T-helper 1 cell treated with Interleukin-12 subunit alpha and Interleukin-12 subunit beta and Interleukin-4 antibody, amounts not matched to agents 30 μg/mL and 1 μg/mL, for 36 hours (primary cell): ENCODE results near the gene KIF3B.
"Not testable (repeated sequence)": the region's sequence is repeated elsewhere in the genome, so short reads cannot be mapped to it uniquely, and the experiment has no call there.

ENCODE experiments used
- H3K27ac Mint-ChIP-seq: one replicate; pipeline ENCODE4 v1.8.0; 2021; ENCODE audit warnings: mild to moderate bottlenecking, mixed read lengths
- H3K27me3 Mint-ChIP-seq: one replicate; pipeline ENCODE4 v1.8.0; 2021; ENCODE audit warnings: low read depth, mixed read lengths
- H3K36me3 Mint-ChIP-seq: one replicate; pipeline ENCODE4 v1.8.0; 2021; ENCODE audit warnings: low read depth, mixed read lengths
- H3K4me1 Mint-ChIP-seq: one replicate; pipeline ENCODE4 v1.8.0; 2021; ENCODE audit warnings: low read depth, mixed read lengths
- H3K4me3 Mint-ChIP-seq: one replicate; pipeline ENCODE4 v1.8.0; 2021; ENCODE audit warnings: mild to moderate bottlenecking, moderate library complexity, mixed read lengths
- H3K9me3 Mint-ChIP-seq: one replicate; pipeline ENCODE4 v1.8.0; 2021; ENCODE audit warnings: mixed read lengths

KIF3B gene

DNA sequence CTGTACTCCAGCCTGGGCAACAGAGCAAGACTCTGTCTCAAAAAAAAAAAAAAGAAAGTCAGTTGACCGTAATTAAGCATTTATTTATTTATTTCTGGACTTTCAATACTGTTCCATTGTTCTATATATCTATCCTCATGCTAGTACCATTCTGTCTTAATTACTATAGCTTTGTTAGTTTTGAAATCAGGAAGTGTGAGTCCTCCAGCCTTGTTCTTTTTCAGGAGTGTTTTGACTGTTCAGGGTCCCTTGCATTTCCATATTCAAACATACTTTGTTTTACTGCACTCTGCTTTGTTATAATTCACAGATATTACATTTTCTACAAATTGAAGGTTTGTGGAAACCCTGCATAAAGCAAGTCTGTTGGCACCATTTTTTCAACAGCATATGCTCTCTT lies 43.9 kb downstream of the KIF3B start:
- no peak overlapping the region for H3K27ac Mint-ChIP-seq
- H3K4me3 Mint-ChIP-seq, result no peak overlapping the region
- H3K36me3 Mint-ChIP-seq, result peaks cover 33% of the 10 kb centered on the region

DNA sequence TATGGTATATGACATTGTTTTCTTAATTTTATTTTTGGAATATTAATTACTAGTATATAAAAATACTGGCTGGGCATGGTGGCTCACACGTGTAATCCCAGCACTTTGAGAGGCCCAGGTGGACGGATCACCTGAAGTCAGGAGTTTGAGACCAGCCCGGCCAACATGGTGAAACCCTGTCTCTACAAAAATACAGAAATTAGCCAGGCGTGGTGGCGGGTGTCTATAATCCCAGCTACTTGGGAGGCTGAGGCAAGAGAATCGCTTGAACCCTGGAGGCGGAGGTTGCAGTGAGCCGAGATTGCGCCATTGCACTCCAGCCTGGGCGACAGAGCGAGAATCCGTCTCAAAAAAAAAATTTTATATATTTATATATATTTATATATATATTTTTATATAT lies 44.8 kb downstream of the KIF3B start:
- not testable (repeated sequence) for H3K9me3 Mint-ChIP-seq, H3K27me3 Mint-ChIP-seq, H3K4me1 Mint-ChIP-seq, H3K27ac Mint-ChIP-seq, H3K4me3 Mint-ChIP-seq
- peaks cover 33% of the 10 kb centered on the region for H3K36me3 Mint-ChIP-seq

More for the DNA sequence above, 43.9 kb downstream of the KIF3B start:
- Mint-ChIP-seq H3K4me1 (peaks cover 4% of the 10 kb centered on the region), H3K9me3 (no peaks in the 10 kb centered on the region), H3K27me3 (no peaks in the 10 kb centered on the region)

- not testable (repeated sequence) for H3K4me3 Mint-ChIP-seq, H3K27ac Mint-ChIP-seq, H3K4me1 Mint-ChIP-seq, H3K9me3 Mint-ChIP-seq, H3K27me3 Mint-ChIP-seq
- peaks cover 32% of the 10 kb centered on the region for H3K36me3 Mint-ChIP-seq
Observed at GRCh38 chr20:32323761-32324160, 46.3 kb downstream of the KIF3B start.

DNA sequence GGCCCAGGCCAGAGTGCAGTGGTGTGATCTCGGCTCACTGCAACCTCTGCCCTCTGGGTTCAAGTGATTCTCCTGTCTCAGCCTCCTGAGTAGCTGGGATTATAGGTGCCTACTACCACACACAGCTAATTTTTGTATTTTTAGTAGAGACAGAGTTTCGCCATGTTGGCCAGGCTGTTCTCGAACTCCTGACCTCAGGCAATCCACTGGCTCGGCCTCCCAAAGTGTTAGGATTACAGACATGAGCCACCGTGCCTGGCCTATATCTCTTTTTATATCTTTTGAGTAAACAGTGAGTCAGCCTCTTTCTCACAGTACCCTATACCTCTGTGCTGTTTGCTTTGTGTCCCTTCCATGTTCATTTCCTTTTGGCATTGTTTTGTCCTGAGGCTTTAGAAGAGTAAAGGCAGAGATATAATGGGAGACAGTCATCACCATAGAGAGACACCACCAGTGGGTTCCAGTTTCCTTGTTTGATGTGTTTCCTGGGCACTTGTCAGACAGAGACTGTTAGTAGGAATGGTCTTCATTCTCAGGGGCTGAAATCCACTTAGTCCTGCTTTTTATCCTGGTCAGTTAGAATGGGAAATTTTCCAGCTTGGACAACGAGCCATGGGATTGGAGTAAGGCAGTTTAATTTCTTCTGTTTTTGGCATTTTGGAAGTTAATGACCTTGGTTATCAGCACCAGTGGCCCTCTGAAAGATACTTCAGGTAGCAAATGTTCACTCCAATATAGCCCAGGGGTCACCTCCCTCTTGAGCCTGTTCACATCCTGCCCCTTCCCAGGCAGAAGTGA lies 48.5 kb downstream of the KIF3B start:
- no peak overlapping the region for H3K4me3 Mint-ChIP-seq

DNA sequence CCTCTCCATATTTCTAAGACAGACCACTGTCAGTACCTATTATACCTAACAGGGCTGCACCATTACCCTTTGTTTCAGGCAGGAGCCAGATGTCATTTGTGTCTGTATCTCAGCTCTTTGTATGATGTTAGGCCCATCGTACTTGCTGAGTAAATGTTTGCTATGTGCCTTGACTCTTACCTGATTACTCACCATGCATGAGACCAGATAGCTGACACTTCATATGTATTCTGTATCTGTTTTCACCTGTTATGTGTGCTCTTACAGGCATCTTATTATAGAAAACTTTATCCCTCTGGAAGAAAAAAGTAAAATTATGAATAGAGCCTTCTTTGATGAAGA lies 49.0 kb downstream of the KIF3B start:
- Mint-ChIP-seq H3K9me3 (no peaks in the 10 kb centered on the region), H3K27me3 (no peaks in the 10 kb centered on the region), H3K27ac (no peak overlapping the region), H3K4me1 (peaks cover 2% of the 10 kb centered on the region), H3K4me3 (no peak overlapping the region), H3K36me3 (peaks cover 26% of the 10 kb centered on the region)

More for the DNA sequence above, 48.5 kb downstream of the KIF3B start:
- Mint-ChIP-seq H3K36me3 (peaks cover 29% of the 10 kb centered on the region), H3K27me3 (no peaks in the 10 kb centered on the region), H3K9me3 (no peaks in the 10 kb centered on the region), H3K27ac (no peak overlapping the region), H3K4me1 (peaks cover 4% of the 10 kb centered on the region)

GRCh38 chr20:32327087-32327681 lies 49.7 kb downstream of the KIF3B start:
- peaks cover 26% of the 10 kb centered on the region for H3K36me3 Mint-ChIP-seq
- H3K27ac Mint-ChIP-seq, result no peak overlapping the region

DNA sequence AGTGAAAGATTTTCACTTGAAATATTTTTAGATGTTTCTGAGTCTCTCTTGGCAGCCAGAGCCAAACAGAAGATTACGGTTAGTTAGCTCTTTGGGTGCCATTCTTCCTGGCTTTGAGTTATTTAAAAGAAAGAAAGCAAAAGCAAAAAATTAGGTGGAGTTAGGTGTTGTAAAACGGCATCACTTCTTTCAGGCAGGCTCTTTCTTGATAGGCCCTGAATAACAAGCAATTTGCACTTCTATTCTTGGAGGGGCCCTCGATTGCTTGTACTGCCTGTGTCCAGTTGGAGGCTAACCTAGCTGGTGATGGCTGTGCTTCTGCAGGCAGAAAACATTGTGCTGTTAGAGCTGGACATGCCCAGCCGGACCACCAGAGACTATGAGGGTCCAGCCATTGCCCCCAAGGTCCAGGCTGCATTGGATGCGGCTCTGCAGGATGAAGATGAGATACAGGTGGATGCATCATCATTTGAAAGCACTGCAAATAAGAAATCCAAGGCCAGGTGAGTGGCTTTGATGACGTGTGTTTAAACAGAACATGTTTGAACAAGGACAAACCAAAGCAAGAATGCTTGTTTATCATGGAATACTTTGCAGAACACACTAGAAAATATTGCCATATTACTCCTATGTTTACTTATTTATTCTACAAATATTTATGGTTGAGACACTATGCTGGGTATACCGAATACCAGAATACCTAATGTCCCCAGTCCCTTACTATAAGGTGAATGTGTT lies 52.5 kb downstream of the KIF3B start:
- Mint-ChIP-seq H3K4me1 (peaks cover 24% of the 10 kb centered on the region), H3K9me3 (no peaks in the 10 kb centered on the region), H3K4me3 (no peak overlapping the region), H3K27me3 (no peaks in the 10 kb centered on the region), H3K36me3 (peaks cover 37% of the 10 kb centered on the region), H3K27ac (no peak overlapping the region)

More at GRCh38 chr20:32327087-32327681, 49.7 kb downstream of the KIF3B start:
- no peaks in the 10 kb centered on the region for H3K27me3 Mint-ChIP-seq
- H3K4me3 Mint-ChIP-seq, result no peak overlapping the region
- H3K4me1 Mint-ChIP-seq, result peaks cover 6% of the 10 kb centered on the region
- H3K9me3 Mint-ChIP-seq, result no peaks in the 10 kb centered on the region

DNA sequence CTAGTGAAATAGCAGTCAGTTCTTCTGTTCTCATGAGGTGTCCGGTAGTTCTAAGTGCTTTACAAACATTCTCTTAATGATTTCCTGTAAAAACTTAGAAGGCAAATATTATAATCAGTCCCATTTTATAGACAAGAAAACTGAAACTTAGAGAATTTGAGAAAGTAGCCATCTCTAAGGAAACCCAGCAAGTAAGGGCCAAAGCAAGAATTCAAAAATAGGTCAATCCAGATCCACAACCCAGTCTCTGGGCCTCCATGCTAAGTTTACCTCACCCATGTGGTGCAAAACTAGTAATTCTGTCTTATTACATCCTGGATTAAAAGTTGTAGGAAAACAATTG lies 53.1 kb downstream of the KIF3B start:
- Mint-ChIP-seq H3K4me3 (no peak overlapping the region), H3K36me3 (peaks cover 37% of the 10 kb centered on the region), H3K27ac (no peak overlapping the region), H3K27me3 (no peaks in the 10 kb centered on the region), H3K9me3 (no peaks in the 10 kb centered on the region), H3K4me1 (peaks cover 24% of the 10 kb centered on the region)

DNA sequence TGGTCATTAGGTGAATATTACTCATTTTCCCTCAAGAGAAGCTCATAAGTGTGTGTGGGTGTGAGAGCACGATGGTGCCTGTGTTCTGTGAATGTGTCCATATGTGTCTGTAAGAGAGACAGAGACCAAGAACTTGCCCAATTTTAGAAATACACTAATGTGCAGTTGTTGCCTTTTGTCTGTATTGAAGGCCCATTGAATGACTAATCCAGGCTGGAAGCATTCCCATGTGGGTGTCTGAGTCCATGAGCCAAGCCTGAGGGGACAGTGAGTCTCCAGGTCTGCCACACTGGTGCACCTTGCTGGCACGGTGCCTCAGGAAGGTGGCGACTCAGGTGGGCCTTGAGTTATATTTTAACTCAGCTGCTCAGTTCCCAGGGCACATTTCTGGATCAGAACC lies 55.2 kb downstream of the KIF3B start:
- Mint-ChIP-seq H3K27me3 (no peaks in the 10 kb centered on the region), H3K9me3 (no peaks in the 10 kb centered on the region), H3K4me3 (no peak overlapping the region), H3K27ac (no peak overlapping the region), H3K4me1 (peaks cover 27% of the 10 kb centered on the region), H3K36me3 (peaks cover 28% of the 10 kb centered on the region)

GRCh38 chr20:32333181-32333987 lies 55.9 kb downstream of the KIF3B start:
- Mint-ChIP-seq H3K4me1 (peaks cover 27% of the 10 kb centered on the region), H3K27ac (peak overlapping the region; percentile 67), H3K27me3 (no peaks in the 10 kb centered on the region), H3K36me3 (peaks cover 28% of the 10 kb centered on the region), H3K4me3 (no peak overlapping the region), H3K9me3 (no peaks in the 10 kb centered on the region)

- H3K4me3 Mint-ChIP-seq, result no peak overlapping the region
- H3K36me3 Mint-ChIP-seq, result peaks cover 28% of the 10 kb centered on the region
- peaks cover 27% of the 10 kb centered on the region for H3K4me1 Mint-ChIP-seq
- no peaks in the 10 kb centered on the region for H3K27me3 Mint-ChIP-seq
- peak overlapping the region; percentile 67 for H3K27ac Mint-ChIP-seq
- H3K9me3 Mint-ChIP-seq, result no peaks in the 10 kb centered on the region
Observed at GRCh38 chr20:32333988-32334885, 56.8 kb downstream of the KIF3B start.

DNA sequence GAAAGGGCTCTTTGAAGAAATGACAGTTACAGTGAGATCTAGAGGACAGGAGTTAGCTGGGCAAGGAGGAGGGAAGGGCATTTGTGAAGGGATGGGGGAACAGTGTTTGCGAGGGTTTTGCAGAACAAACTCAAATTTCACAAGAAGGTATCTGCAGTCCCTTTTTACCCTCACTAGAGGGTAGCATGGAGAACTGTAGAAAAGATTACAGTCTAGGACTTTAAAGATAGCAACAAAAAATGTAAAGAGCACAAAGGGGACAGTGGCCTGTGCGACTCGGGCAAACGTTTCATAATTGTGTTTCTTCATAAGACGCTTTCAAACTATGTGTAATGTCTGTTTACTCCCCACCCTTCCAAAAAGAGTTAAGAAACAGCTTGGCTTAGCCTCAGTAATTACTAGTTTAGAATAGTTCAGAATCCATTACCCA lies 59.5 kb downstream of the KIF3B start:
- no peaks in the 10 kb centered on the region for H3K27me3 Mint-ChIP-seq
- H3K4me1 Mint-ChIP-seq, result peaks cover 27% of the 10 kb centered on the region
- H3K9me3 Mint-ChIP-seq, result no peaks in the 10 kb centered on the region
- H3K4me3 Mint-ChIP-seq, result no peak overlapping the region
- peaks cover 22% of the 10 kb centered on the region for H3K36me3 Mint-ChIP-seq
- H3K27ac Mint-ChIP-seq, result no peak overlapping the region

DNA sequence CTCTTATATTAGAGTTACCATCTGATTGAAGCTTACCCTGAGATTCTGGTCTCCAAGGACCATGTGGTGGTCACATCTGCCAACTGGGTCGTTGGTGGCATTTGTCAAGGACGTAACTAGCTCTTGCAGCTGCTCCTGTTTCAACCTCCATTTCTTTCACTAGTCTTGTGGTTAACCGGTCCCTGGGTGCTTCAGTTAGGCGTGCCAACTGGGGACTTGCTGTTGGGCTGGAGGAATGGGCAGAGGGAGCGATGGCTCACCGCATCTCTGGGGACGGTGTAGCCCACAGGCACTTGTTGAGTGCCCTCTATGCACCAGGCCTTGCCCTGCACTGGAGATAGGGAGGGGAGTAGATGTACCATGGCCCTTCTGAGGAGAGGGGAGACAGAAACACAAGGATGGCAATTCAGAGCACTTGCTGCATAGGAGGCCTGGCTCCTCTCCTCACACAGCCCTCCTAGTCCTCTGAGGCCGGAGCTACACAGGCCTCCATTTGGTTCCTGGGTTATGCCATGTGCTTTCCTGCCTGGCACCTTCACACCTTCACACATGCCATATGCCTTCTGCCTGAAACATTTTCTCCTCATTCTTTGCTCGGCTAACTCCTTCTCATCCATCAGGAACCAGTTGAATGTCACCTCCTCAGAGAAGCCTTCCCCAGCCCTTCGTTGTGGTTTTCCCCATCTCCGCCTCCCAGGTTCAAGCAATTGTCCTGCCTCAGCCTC lies 60.6 kb downstream of the KIF3B start:
- Mint-ChIP-seq H3K4me3 (no peak overlapping the region), H3K36me3 (peaks cover 20% of the 10 kb centered on the region), H3K4me1 (peaks cover 21% of the 10 kb centered on the region), H3K9me3 (no peaks in the 10 kb centered on the region), H3K27me3 (no peaks in the 10 kb centered on the region), H3K27ac (no peak overlapping the region)
